Tibial nerve (tissue), 4 donors: ENCODE results near the gene DISC1. TPM values are rescaled to one million over a fixed set of nuclear protein-coding genes. Genes with fewer than 3 reads are reported as not detected.

Source experiments
- DNase-seq, 2 donors: peaks; one replicate each; pipeline ENCODE4 v3.0.0-alpha.2; 2019; ENCODE audit warnings: low spot score in 2 of 2
- H3K27ac ChIP-seq, 4 donors: fragments of 200-600 bp; sonication (generic) in 3 of 4; one replicate each; pipeline ENCODE4 v1.5.1; 2017 to 2019; ENCODE audit warnings: mild to moderate bottlenecking in 1 of 4
- H3K27me3 ChIP-seq, 2 donors: fragments of 200-600 bp; sonication (generic) in 1 of 2; one replicate each; pipeline versions ENCODE4 v1.5.1 to v1.6.0; 2017 to 2019
- H3K36me3 ChIP-seq, 3 donors: fragments of 200-600 bp; sonication (generic); one replicate each; pipeline ENCODE4 v1.5.1; 2018 to 2019
- H3K4me1 ChIP-seq, 4 donors: fragments of 200-600 bp; sonication (generic) in 3 of 4; one replicate each; pipeline ENCODE4 v1.5.1; 2017 to 2019
- H3K4me3 ChIP-seq, 4 donors: fragments of 200-600 bp; sonication (generic) in 3 of 4; one replicate each; pipeline ENCODE4 v1.5.1; 2017 to 2019; ENCODE audit warnings: mild to moderate bottlenecking in 1 of 4, moderate library complexity in 1 of 4
- H3K9me3 ChIP-seq, 4 donors: fragments of 200-600 bp; sonication (generic) in 3 of 4; one replicate each; pipeline ENCODE4 v1.5.1; 2017 to 2019
- EP300 ChIP-seq, 2 donors: sonication (generic); formaldehyde crosslinking; IDR thresholded peaks; one replicate each; pipeline ENCODE4 v1.6.1; 2017; ENCODE audit warnings: antibody characterized with exemption in 2 of 2, mild to moderate bottlenecking in 1 of 2
- POLR2A ChIP-seq, 2 donors: fragments of 450-650 bp; IDR thresholded peaks; one replicate each; pipeline ENCODE4 v1.6.1; 2017; ENCODE audit warnings: antibody characterized with exemption in 2 of 2, mild to moderate bottlenecking in 2 of 2, moderate library complexity in 2 of 2
- WGBS, 2 donors: methylation state at CpG; one replicate each; pipeline ENCODE4 v1.1.5; 2018; 5-methylcytosine and 5-hydroxymethylcytosine counted together
- total RNA-seq, 4 donors: library from RNA; depleted of rRNA; stranded (reverse); fragments of >200 nt; gene quantifications; one replicate each; pipeline ENCODE4 v1.1.0, GENCODE V29; 2016
- TF ChIP-seq, protein P1 (sequence below), 5 experiments: fragments of 200-600 bp in 3 of 5; fragments of 450-650 bp in 2 of 5; sonication (generic) in 3 of 5; IDR thresholded peaks; one replicate each; pipeline ENCODE4 v1.5.1; 2016 to 2019; ENCODE audit warnings: antibody characterized with exemption in 5 of 5, mild to moderate bottlenecking in 3 of 5, moderate library complexity in 2 of 5

Gene DISC1
- total RNA-seq, 4 donors from 2014 or later, result 29.9 to 39.0 (median 32.7) TPM

DNA sequence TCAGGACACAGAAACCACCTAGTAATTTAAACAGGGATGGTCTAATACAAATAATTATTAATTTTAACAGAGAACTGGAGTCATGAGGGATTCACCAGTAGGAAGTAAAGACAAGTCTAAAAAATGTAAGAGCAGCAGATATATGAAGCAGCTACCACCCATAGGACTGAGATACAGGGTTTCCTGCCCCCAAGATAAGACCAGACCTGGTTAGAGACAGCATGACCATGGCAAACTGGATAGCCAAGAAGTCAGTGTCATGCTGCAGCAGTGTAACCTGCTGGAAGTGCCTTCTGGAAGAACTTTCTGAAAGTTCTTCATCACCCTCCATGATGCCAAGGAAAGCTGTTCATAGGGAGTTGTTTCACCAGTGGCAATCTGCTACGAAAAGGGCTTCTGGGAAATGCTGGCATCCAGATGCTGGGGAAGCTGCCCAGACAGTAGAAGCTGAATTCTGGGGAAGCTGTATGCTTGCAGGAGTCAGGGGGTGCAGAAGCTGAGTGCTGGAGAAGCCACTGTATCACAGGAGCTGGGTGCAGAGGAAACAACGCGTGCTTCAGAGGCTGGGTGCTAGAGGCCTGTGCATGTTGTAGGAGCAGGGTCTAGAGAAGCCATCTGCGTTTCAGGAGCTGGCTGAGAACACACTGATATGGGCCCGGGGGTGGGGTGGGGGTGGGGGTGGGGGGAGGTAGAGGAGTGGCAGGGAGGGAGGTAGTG, 356.4 kb downstream of the DISC1 start:
- no peak for TF ChIP-seq EP300 (IDR thresholded peaks at IDR 0.05)
- TF ChIP-seq, protein P1, sequence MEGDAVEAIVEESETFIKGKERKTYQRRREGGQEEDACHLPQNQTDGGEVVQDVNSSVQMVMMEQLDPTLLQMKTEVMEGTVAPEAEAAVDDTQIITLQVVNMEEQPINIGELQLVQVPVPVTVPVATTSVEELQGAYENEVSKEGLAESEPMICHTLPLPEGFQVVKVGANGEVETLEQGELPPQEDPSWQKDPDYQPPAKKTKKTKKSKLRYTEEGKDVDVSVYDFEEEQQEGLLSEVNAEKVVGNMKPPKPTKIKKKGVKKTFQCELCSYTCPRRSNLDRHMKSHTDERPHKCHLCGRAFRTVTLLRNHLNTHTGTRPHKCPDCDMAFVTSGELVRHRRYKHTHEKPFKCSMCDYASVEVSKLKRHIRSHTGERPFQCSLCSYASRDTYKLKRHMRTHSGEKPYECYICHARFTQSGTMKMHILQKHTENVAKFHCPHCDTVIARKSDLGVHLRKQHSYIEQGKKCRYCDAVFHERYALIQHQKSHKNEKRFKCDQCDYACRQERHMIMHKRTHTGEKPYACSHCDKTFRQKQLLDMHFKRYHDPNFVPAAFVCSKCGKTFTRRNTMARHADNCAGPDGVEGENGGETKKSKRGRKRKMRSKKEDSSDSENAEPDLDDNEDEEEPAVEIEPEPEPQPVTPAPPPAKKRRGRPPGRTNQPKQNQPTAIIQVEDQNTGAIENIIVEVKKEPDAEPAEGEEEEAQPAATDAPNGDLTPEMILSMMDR (IDR thresholded peaks at IDR 0.05), result no peak
- TF ChIP-seq POLR2A (IDR thresholded peaks at IDR 0.05), result no peak
- no peaks in the 10 kb centered on the region for H3K27me3 ChIP-seq
- H3K4me3 ChIP-seq, result no peak overlapping the region
- WGBS, 2 donors, result 87 to 89% methylated on average over 4 of the region's 5 CpGs
- H3K27ac ChIP-seq, result peak overlapping the region in 2 of 4 donors; percentile 47 to 70
- H3K4me1 ChIP-seq, result peaks cover 0 to 9% (median 4%) of the 10 kb centered on the region in 4 donors
- DNase-seq, result no peak
- no peaks in the 10 kb centered on the region for H3K9me3 ChIP-seq
- no peaks in the 10 kb centered on the region for H3K36me3 ChIP-seq

DNA sequence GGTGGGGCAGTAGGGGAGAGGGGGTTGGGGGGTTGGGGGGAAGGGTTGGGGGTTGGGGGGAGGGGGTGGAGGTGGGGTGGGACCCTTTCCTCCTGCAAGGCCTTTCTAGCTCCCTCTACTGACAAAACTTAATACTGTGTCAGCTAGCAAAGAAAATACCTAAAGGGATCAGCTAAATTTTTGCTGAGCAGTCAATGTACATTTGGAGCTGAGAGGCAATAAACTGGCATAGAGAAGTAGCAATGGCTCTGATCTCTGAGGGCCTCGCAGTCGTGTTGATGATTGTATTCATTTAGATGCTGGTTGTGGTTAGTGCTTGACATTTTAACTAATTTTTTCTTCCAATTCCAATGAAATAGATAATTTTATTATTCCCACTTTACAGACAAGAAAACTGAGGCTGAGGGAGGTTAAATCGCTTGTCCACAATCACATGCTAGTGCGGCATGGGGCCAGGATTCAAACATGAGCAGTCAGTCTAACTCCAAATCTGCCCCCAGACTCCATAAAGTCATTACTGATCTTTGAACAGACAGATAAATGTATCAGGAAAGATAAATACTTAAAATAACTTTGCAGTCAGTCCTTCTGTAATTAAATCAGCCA, 357.1 kb downstream of the DISC1 start:
- TF ChIP-seq EP300 (IDR thresholded peaks at IDR 0.05), result no peak
- no peaks in the 10 kb centered on the region for H3K27me3 ChIP-seq
- H3K4me3 ChIP-seq, result no peak overlapping the region
- 96% methylated on average over 4 of the region's 4 CpGs for WGBS, 2 donors
- no peak for DNase-seq
- no peaks in the 10 kb centered on the region for H3K9me3 ChIP-seq
- H3K27ac ChIP-seq, result peak overlapping the region in 3 of 4 donors; percentile 68 to 86 (median 86)
- peaks cover 0 to 9% (median 4%) of the 10 kb centered on the region in 4 donors for H3K4me1 ChIP-seq
- H3K36me3 ChIP-seq, result no peaks in the 10 kb centered on the region

DNA sequence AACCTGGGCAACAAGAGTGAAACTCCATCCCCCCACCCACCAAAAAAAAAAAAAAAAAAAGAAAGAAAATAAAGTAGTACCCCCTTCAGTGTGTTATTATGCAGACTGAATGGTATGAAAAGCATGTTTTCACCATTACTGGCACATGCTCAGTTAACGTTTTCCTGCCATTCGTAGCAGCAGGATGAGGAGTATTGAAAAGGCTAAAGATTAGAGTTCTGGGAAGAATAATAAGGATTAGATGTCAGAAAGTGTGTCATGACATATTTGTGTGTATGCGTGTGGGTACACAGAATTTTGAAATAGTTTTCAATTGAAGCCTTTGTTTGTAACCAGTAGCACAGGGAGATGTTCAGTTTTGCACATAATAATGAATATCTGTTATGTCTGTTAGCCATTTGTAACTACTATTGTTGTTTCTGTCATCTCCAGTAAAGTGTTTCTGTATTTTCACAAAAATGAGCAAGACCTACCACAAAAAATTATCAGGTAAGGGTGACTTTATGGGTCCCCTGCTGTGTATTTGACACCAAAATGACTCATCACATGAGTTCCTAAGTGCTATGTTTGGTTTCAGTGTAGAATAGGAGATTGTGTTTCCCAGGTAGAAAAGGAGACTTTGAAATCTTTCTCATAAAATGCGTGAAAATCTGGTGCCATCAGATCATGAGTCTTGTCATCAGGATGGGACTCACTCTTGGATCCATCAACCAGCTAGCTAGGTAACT, 358.9 kb downstream of the DISC1 start:
- DNase-seq, result no peak
- Histone ChIP-seq H3K9me3 (no peaks in the 10 kb centered on the region), H3K4me1 (peaks cover 0 to 12% (median 4%) of the 10 kb centered on the region in 4 donors), H3K4me3 (no peak overlapping the region), H3K27ac (peak overlapping the region; percentile 68 to 86 (median 80)), H3K27me3 (no peaks in the 10 kb centered on the region), H3K36me3 (no peaks in the 10 kb centered on the region)
- WGBS, 2 donors, result 65 to 68% methylated on average over 4 of the region's 4 CpGs
- TF ChIP-seq EP300 (IDR thresholded peaks at IDR 0.05), result peak in 1 of 2 donors; percentile 9
- no peak for TF ChIP-seq POLR2A (IDR thresholded peaks at IDR 0.05)

DNA sequence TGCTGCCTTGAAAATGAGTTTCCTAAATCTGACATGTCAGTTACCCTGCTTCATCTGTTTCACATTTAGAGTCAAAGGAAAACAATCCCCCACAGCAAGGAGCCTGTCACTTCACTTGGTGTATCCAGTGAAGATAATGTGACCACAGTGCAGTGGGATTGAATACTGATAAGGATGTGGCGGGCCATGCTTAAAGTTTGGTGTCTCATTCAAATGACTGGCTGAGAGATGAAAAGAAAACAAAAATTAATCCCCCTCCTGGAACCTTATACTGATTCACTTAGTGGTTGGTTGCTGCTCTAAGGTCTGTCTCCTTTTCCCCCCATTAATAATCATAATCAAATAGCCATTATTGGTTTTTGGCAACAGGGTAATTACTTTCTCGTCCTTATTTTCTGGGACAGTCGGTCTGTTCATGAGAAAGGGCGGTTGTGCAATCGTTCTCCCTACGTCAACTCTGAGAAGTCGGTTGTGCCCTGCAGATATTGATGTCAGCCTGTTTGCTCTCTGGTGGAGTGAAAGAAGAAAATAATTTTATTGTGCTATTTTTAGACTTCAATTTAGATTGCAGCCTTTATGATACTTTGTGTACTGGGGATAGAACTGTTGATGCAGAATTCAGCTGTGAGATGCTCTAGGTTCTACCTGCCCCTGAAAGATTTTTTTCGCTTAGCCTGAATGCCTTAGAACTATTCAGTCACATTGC, 360.2 kb downstream of the DISC1 start:
- H3K4me3 ChIP-seq, result no peak overlapping the region
- peak overlapping the region; percentile 68 to 86 (median 80) for H3K27ac ChIP-seq
- TF ChIP-seq EP300 (IDR thresholded peaks at IDR 0.05), result peak; percentile 74 to 82
- TF ChIP-seq POLR2A (IDR thresholded peaks at IDR 0.05), result peak in 1 of 2 donors; percentile 18
- TF ChIP-seq, protein P1 (IDR thresholded peaks at IDR 0.05), result no peak
- H3K9me3 ChIP-seq, result no peaks in the 10 kb centered on the region
- H3K36me3 ChIP-seq, result no peaks in the 10 kb centered on the region
- 52 to 54% methylated on average over 8 of the region's 8 CpGs for WGBS, 2 donors
- peaks cover 0 to 18% (median 8%) of the 10 kb centered on the region in 4 donors for H3K4me1 ChIP-seq
- peak in 1 of 2 donors; percentile 32 for DNase-seq
- no peaks in the 10 kb centered on the region for H3K27me3 ChIP-seq

DNA sequence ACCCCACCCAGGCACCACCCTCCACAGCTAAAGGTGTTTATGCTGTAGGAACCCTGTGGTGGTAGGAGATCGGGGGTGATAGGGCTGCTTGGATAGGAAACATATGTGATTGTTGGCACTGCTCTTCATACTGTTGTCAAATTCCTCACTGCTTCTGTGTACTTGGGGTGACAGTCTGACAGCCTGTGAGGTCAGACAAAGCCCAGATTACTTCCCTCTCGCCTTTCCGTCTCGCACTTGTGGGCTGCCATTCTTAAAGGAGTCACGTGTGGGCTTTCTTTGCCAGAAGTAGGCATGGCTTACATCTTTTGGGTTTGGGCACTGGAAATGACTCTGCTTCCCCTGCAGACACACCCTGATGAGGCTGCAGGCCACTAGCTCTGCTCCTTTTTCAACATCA, 363.8 kb downstream of the DISC1 start:
- H3K27ac ChIP-seq, result peak overlapping the region in 3 of 4 donors; percentile 41 to 86 (median 83)
- 32 to 55% methylated on average over 5 of the region's 5 CpGs for WGBS, 2 donors

More for the DNA sequence above, 363.8 kb downstream of the DISC1 start:
- Histone ChIP-seq H3K4me1 (peaks cover 0 to 18% (median 9%) of the 10 kb centered on the region in 4 donors), H3K27me3 (no peaks in the 10 kb centered on the region), H3K36me3 (no peaks in the 10 kb centered on the region), H3K4me3 (no peak overlapping the region), H3K9me3 (no peaks in the 10 kb centered on the region)
- TF ChIP-seq, protein P1 (IDR thresholded peaks at IDR 0.05), result no peak
- TF ChIP-seq POLR2A (IDR thresholded peaks at IDR 0.05) (no peak), EP300 (IDR thresholded peaks at IDR 0.05) (peak in 1 of 2 donors; percentile 54)
- DNase-seq, result peak in 1 of 2 donors; percentile 14
